GM12892 (cell line): ENCODE data around the gene SGCD.

Experiments used
- POLR2A ChIP-seq: IDR thresholded peaks from 2 replicates; pipeline ENCODE4 v1.6.1; 2011; ENCODE audit warnings: low read depth, low read length, control low read depth
- TAF1 ChIP-seq: IDR thresholded peaks from 2 replicates; pipeline ENCODE4 v1.6.1; 2011; ENCODE audit warnings: low read depth, mild to moderate bottlenecking, control low read depth, low read length, borderline replicate concordance

- TF ChIP-seq TAF1 (no peak), POLR2A (no peak)
These were observed 154.8 kb downstream of the SGCD start for GRCh38 chr5:156481741-156482140.
